GM06990 (cell line): ENCODE results near the gene EXD3.

Experiments used
- DNase-seq: peaks from one replicate; pipeline ENCODE4 v3.0.0-alpha.2; 2011; ENCODE audit not compliant: insufficient read length; ENCODE audit errors: extremely low read depth
- H3K27me3 ChIP-seq: replicated peaks from 2 replicates; pipeline ENCODE4 v1.6.0; 2011; ENCODE audit warnings: low read length; ENCODE audit not compliant: control insufficient read depth, insufficient read depth
- H3K36me3 ChIP-seq: 2 replicates; pipeline ENCODE4 v1.5.1; 2011; ENCODE audit warnings: low read length; ENCODE audit not compliant: control insufficient read depth, insufficient read depth
- H3K4me3 ChIP-seq: replicated peaks from 2 replicates; pipeline ENCODE4 v1.5.1; 2011; ENCODE audit warnings: low read depth, mild to moderate bottlenecking, control low read depth, low read length
- CTCF ChIP-seq: IDR thresholded peaks from 2 replicates; pipeline ENCODE4 v1.5.1; 2011; ENCODE audit warnings: low read length, control low read depth, mild to moderate bottlenecking, inconsistent platforms; ENCODE audit not compliant: insufficient read depth, poor library complexity, severe bottlenecking

Gene EXD3

GRCh38 chr9:137326445-137327065 is 96.4 kb downstream of the EXD3 start:
- H3K4me3 ChIP-seq, result peak overlapping the region; percentile 28; the same call in 1 of the 2 replicates
- TF ChIP-seq CTCF, result no peak
- peak; percentile 45 for DNase-seq
- no peaks in the 10 kb centered on the region for H3K27me3 ChIP-seq
- no peaks in the 10 kb centered on the region for H3K36me3 ChIP-seq

- Histone ChIP-seq H3K27me3 (no peaks in the 10 kb centered on the region), H3K4me3 (no peak overlapping the region), H3K36me3 (no peaks in the 10 kb centered on the region)
- no peak for TF ChIP-seq CTCF
- no peak for DNase-seq
Measured at GRCh38 chr9:137325799-137326198, 97.2 kb downstream of the EXD3 start.

GRCh38 chr9:137325124-137325523 is 97.8 kb downstream of the EXD3 start:
- H3K27me3 ChIP-seq, result no peaks in the 10 kb centered on the region
- TF ChIP-seq CTCF, result no peak
- DNase-seq, result no peak
- no peak overlapping the region for H3K4me3 ChIP-seq
- no peaks in the 10 kb centered on the region for H3K36me3 ChIP-seq

- Histone ChIP-seq H3K4me3 (no peak overlapping the region), H3K27me3 (no peaks in the 10 kb centered on the region), H3K36me3 (no peaks in the 10 kb centered on the region)
- DNase-seq, result peak; percentile 13
- no peak for TF ChIP-seq CTCF
Measured at GRCh38 chr9:137323531-137324331, 99.2 kb downstream of the EXD3 start.

- Histone ChIP-seq H3K27me3 (no peaks in the 10 kb centered on the region), H3K36me3 (no peaks in the 10 kb centered on the region), H3K4me3 (no peak overlapping the region)
- no peak for TF ChIP-seq CTCF
- DNase-seq, result peak; percentile 18
Measured at GRCh38 chr9:137321726-137322361, 101.1 kb downstream of the EXD3 start.
